GM18951 (cell line): Measurements from ENCODE around the gene GPR108.
"Not testable (repeated sequence)": the region's sequence is repeated elsewhere in the genome, so short reads cannot be mapped to it uniquely, and the experiment has no call there.

ENCODE experiments used
- POLR2A ChIP-seq: IDR thresholded peaks from 4 replicates; pipeline ENCODE4 v1.6.1; 2011; ENCODE audit warnings: mild to moderate bottlenecking; ENCODE audit not compliant: insufficient read length, insufficient read depth; ENCODE audit errors: extremely low read depth
- in situ Hi-C: fragments of 300-500 bp; cut with MboI; formaldehyde crosslinking; loops from one replicate; pipeline ENCODE4 v1.12.0; 2022; ENCODE audit warnings: low sequenced_read_pairs, mixed read lengths, inconsistent platforms; ENCODE audit not compliant: unreplicated experiment

The GPR108 gene

GRCh38 chr19:6737284-6737872 is at the start of gene GPR108:
Gene GPR108 (minus strand): TSS chr19:6737580. CDS start chr19:6737576, 4 bp downstream.
- peak; percentile 60 for TF ChIP-seq POLR2A
- in situ Hi-C loops, result loop anchor here (10.0 kb wide), 1 partner anchor 213 kb away; no protein-coding TSS in a partner anchor

- in situ Hi-C loops, result no loop called here
- no peak for TF ChIP-seq POLR2A
Observed at GRCh38 chr19:6779206-6779605, 41.8 kb upstream of the GPR108 start.

- TF ChIP-seq POLR2A, result no peak
- in situ Hi-C loops, result no loop called here
Observed at GRCh38 chr19:6778386-6778785, 41.0 kb upstream of the GPR108 start.

- in situ Hi-C loops, result no loop called here
- TF ChIP-seq POLR2A, result no peak
Observed at GRCh38 chr19:6777434-6777833, 40.1 kb upstream of the GPR108 start.

- in situ Hi-C loops, result no loop called here
- no peak for TF ChIP-seq POLR2A
Observed at GRCh38 chr19:6776999-6777398, 39.6 kb upstream of the GPR108 start.

GRCh38 chr19:6776045-6776444 is 38.7 kb upstream of the GPR108 start:
- in situ Hi-C loops, result not testable (repeated sequence)

- in situ Hi-C loops, result no loop called here
- no peak for TF ChIP-seq POLR2A
Observed at GRCh38 chr19:6774821-6775707, 37.7 kb upstream of the GPR108 start.

GRCh38 chr19:6773323-6773931 is 36.0 kb upstream of the GPR108 start:
- in situ Hi-C loops, result no loop called here
- peak; percentile 64 for TF ChIP-seq POLR2A

GRCh38 chr19:6772866-6773322 is 35.5 kb upstream of the GPR108 start:
- in situ Hi-C loops, result no loop called here
- TF ChIP-seq POLR2A, result no peak

- TF ChIP-seq POLR2A, result peak; percentile 89
- in situ Hi-C loops, result no loop called here
Observed at GRCh38 chr19:6772028-6772865, 34.9 kb upstream of the GPR108 start, which contains the start of gene VAV1. Gene VAV1 (plus strand): TSS chr19:6772708. CDS start chr19:6772808, 100 bp downstream.

GRCh38 chr19:6771648-6772027 is 34.3 kb upstream of the GPR108 start:
- in situ Hi-C loops, result not testable (repeated sequence)

- TF ChIP-seq POLR2A, result no peak
- in situ Hi-C loops, result no loop called here
Observed at GRCh38 chr19:6769006-6769619, 31.7 kb upstream of the GPR108 start.
